HUES48 (cell line): ENCODE data around the gene SLMAP.

ENCODE experiments used
- H3K27ac ChIP-seq: one replicate; pipeline ENCODE4 v1.7.0; 2013; ENCODE audit warnings: low read depth, low read length, inconsistent platforms
- H3K27me3 ChIP-seq: 2 replicates; pipeline ENCODE4 v1.6.1; 2013; ENCODE audit warnings: mild to moderate bottlenecking, low read length; ENCODE audit not compliant: control insufficient read depth, insufficient read depth
- H3K36me3 ChIP-seq: 2 replicates; pipeline ENCODE4 v1.6.1; 2013; ENCODE audit warnings: low read length; ENCODE audit not compliant: control insufficient read depth, insufficient read depth
- H3K4me1 ChIP-seq: 2 replicates; pipeline ENCODE4 v1.6.1; 2013; ENCODE audit warnings: mild to moderate bottlenecking, low read length; ENCODE audit not compliant: control insufficient read depth, insufficient read depth
- H3K4me3 ChIP-seq: 2 replicates; pipeline ENCODE4 v1.5.1; 2013; ENCODE audit warnings: mild to moderate bottlenecking, low read depth, low read length
- H3K9ac ChIP-seq: 2 replicates; pipeline ENCODE4 v1.6.1; 2013; ENCODE audit warnings: mild to moderate bottlenecking, low read depth, low read length, moderate library complexity
- H3K9me3 ChIP-seq: 2 replicates; pipeline ENCODE4 v1.6.1; 2013; ENCODE audit warnings: low read length; ENCODE audit not compliant: control insufficient read depth, insufficient read depth

The SLMAP gene

DNA sequence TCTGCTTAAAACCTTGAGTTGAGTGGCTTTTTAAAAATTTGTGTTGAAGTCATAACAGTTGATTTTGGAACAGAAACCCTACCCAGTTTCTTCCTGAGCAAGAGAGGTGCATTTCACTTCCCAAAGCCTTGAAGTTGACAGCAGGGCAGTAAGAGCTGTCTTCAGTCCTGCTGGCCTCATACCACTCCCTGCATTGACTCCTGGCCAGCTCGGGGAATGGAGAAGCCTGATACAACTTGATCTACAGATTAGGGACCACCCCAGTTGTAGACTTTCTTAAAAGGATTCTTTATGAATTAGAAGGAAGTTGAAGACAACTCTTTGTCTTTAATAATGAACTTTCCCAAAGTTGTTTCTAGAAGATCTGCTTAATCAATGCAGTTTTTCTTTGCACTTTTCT is 161.5 kb downstream of the SLMAP start:
- H3K4me3 ChIP-seq = no peak overlapping the region
- no peaks in the 10 kb centered on the region for H3K27me3 ChIP-seq
- H3K9ac ChIP-seq = no peak overlapping the region
- H3K27ac ChIP-seq = no peak overlapping the region
- peaks cover 68% of the 10 kb centered on the region for H3K36me3 ChIP-seq
- H3K4me1 ChIP-seq = no peaks in the 10 kb centered on the region
- H3K9me3 ChIP-seq = no peaks in the 10 kb centered on the region

DNA sequence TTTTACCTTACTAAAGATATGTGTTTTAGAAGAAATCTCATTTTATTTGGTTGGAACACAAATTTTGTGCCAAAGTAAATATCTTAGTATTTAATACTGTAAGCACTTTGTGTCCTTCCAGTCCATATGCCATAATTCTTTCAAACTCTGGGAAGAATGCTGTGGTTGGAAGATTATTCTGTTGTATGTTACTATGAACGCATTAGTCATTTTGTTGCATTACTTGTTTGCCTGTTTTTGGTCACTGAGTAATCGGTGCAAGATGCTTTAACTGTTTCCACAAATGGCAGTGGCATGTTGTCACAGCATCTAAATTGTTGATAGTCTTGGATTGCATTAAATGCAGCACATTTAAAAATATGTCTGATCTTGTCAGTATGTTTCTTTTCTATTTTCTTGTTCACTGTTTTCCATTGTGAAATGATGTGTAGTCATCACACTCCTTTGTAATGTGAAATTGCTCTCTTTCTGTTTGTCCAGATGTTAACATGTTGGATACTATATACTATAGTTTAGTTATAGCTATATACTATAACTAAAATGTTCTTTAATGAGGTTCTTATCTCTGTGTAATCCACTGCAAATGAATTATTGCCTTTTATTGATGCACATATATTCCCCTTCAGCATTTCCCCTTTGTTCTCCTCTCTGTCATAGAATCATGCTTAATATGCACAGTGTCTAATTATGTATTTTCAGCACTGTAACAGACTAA is 162.2 kb downstream of the SLMAP start:
- Histone ChIP-seq H3K4me1 (no peaks in the 10 kb centered on the region), H3K9me3 (no peaks in the 10 kb centered on the region), H3K36me3 (peaks cover 69% of the 10 kb centered on the region), H3K9ac (no peak overlapping the region), H3K27ac (no peak overlapping the region), H3K4me3 (no peak overlapping the region), H3K27me3 (no peaks in the 10 kb centered on the region)

- H3K27ac ChIP-seq = no peak overlapping the region
- H3K9ac ChIP-seq = no peak overlapping the region
- H3K36me3 ChIP-seq = peaks cover 68% of the 10 kb centered on the region
- no peaks in the 10 kb centered on the region for H3K9me3 ChIP-seq
- H3K4me3 ChIP-seq = no peak overlapping the region
- H3K4me1 ChIP-seq = no peaks in the 10 kb centered on the region
- H3K27me3 ChIP-seq = no peaks in the 10 kb centered on the region
Measured at GRCh38 chr3:57919987-57920386, 163.9 kb downstream of the SLMAP start.

DNA sequence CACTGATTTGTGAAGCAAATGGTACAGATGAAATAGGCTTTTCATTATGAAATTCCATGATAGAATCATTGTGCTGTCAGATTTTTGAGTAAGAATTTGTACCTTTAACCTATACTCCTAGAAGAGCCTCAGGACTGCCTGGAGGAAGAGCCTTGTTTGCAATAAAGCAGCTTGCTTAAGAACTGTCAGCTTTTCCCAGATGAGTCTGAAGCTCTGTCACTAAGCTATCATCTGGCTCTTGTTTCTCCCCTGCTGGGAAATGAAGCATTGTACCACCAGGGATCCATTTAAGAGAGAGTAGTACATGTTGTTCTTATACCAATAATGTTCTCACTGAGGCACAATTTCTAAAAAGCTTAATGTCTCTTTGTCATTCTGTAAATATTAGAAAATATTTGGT is 167.0 kb downstream of the SLMAP start:
- Histone ChIP-seq H3K9me3 (no peaks in the 10 kb centered on the region), H3K9ac (no peak overlapping the region), H3K36me3 (peaks cover 60% of the 10 kb centered on the region), H3K4me3 (no peak overlapping the region), H3K27me3 (no peaks in the 10 kb centered on the region), H3K4me1 (no peaks in the 10 kb centered on the region), H3K27ac (no peak overlapping the region)

DNA sequence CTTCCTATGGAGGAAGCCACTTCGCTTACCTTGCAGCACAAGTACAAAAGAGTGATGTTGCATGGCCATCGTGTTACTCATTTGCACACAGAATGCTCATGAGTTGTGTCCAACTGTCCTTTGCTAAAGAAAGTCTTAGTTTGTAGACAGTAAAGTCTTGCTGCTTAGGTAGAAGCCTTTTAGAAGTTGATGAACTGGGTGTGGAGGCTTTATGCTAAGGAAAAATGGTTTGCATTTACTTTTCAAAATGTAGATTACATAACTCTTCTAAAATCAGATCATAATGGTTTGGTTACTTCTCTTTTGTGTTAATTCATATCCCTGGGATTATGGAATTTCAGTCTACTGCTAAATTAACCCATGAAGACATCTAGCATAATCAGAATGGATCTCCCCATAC is 167.6 kb downstream of the SLMAP start:
- H3K27me3 ChIP-seq = no peaks in the 10 kb centered on the region
- no peaks in the 10 kb centered on the region for H3K9me3 ChIP-seq
- H3K4me1 ChIP-seq = no peaks in the 10 kb centered on the region
- peaks cover 58% of the 10 kb centered on the region for H3K36me3 ChIP-seq
- no peak overlapping the region for H3K4me3 ChIP-seq
- no peak overlapping the region for H3K27ac ChIP-seq
- H3K9ac ChIP-seq = no peak overlapping the region

DNA sequence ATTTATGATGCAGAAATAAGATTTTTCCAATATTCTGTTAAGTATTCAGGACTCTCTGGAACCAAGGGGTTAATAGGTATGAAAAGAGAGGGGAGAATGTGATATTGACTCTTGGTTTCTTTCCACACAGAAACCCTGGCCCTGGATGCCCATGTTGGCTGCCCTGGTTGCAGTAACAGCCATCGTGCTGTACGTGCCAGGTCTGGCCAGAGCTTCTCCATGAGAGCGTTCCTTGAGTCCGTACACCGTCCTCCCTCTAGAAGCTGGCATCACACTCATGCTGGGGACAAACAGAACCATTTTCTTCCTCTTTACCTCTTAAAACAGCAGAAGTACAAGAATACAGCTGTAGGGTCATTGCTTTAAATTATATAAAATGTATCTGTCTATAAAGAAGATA is 171.1 kb downstream of the SLMAP start:
- Histone ChIP-seq H3K4me3 (no peak overlapping the region), H3K4me1 (no peaks in the 10 kb centered on the region), H3K27ac (no peak overlapping the region), H3K27me3 (no peaks in the 10 kb centered on the region), H3K9ac (no peak overlapping the region), H3K9me3 (no peaks in the 10 kb centered on the region), H3K36me3 (peaks cover 48% of the 10 kb centered on the region)

- H3K4me3 ChIP-seq = no peak overlapping the region
Measured at GRCh38 chr3:57927916-57928315, 171.8 kb downstream of the SLMAP start.

DNA sequence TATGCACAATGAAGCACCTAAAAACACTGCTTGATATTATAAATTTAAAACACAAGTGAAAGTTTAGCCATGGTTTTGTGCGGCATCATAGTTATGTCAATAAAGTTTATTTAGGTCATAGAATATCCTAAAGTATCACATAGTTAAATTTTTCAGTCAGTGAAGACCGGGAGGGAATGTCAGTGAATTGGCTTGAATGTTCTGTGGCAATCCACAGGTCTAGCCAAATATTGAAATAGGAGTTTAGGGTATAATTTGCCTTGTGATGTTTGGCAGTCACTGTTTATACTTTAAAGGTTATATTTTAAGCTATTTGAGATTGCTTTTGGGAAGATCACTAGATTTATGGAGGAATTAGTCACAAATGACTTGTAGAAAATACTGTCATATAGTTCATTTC is 172.4 kb downstream of the SLMAP start:
- Histone ChIP-seq H3K9me3 (no peaks in the 10 kb centered on the region), H3K36me3 (peaks cover 38% of the 10 kb centered on the region), H3K9ac (no peak overlapping the region), H3K27me3 (no peaks in the 10 kb centered on the region), H3K4me3 (no peak overlapping the region), H3K27ac (no peak overlapping the region), H3K4me1 (no peaks in the 10 kb centered on the region)

More at GRCh38 chr3:57927916-57928315, 171.8 kb downstream of the SLMAP start:
- no peak overlapping the region for H3K27ac ChIP-seq
- no peaks in the 10 kb centered on the region for H3K4me1 ChIP-seq
- H3K9ac ChIP-seq = no peak overlapping the region
- no peaks in the 10 kb centered on the region for H3K9me3 ChIP-seq
- no peaks in the 10 kb centered on the region for H3K27me3 ChIP-seq
- peaks cover 44% of the 10 kb centered on the region for H3K36me3 ChIP-seq

DNA sequence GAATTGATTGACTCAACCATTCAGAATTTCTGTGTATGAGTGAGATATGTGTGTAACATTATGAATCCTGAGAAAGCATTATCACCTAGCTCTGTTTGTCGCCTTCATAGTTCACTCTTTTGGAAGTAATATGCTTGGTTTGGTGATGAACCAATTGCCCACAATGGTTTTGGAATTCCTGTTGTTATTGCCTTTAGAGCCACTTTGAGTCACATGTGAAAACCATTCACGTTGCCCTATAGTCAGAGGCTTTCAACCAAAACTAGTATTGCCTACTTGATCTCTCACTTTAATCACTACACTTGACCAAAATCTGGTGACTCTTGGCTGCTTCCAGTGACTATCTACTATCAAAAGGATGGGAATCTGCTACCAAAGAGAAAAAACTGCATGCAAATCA is 173.9 kb downstream of the SLMAP start:
- no peak overlapping the region for H3K4me3 ChIP-seq
- H3K4me1 ChIP-seq = no peaks in the 10 kb centered on the region
- peaks cover 31% of the 10 kb centered on the region for H3K36me3 ChIP-seq
- no peaks in the 10 kb centered on the region for H3K9me3 ChIP-seq
- H3K27ac ChIP-seq = no peak overlapping the region
- H3K27me3 ChIP-seq = no peaks in the 10 kb centered on the region
- H3K9ac ChIP-seq = no peak overlapping the region

DNA sequence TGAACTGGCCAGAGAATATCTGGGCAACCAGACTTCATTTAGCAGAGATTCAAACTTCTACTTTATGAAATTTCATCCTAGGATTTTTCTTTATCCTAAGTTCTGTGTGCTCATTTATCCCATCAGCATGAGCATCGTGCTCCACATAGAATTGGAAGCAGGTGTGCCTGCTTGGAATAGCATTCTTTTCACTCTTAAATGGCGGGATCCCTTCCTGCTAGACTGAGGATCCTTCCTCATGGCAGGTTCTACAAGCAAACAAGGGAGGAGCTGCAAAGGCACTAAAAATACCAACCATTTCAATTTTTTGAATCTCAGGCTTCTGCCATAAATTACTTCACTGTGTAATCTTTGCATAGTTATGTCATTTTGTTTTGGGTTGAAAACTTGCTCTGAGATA is 177.5 kb downstream of the SLMAP start:
- Histone ChIP-seq H3K27ac (no peak overlapping the region), H3K27me3 (no peaks in the 10 kb centered on the region), H3K4me1 (no peaks in the 10 kb centered on the region), H3K9me3 (no peaks in the 10 kb centered on the region), H3K4me3 (no peak overlapping the region), H3K36me3 (peaks cover 6% of the 10 kb centered on the region; the same call in 1 of the 2 replicates), H3K9ac (no peak overlapping the region)

DNA sequence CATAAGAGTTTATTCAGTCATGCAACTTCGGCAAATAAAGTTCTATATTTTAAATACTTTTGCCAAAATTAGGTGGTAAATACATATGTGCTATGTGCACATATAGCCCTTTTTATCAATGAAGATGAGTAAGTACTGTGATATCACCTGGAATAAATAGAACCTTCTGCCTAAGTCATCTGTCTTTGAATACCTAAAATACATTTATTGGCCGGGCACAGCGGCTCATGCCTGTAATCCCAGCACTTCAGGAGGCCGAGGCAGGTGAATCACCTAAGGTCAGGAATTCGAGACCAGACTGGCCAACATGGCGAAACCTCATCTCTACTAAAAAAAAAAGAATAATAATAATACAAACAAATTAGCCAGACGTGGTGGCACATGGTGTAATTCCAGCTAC is 178.3 kb downstream of the SLMAP start:
- Histone ChIP-seq H3K9ac (no peak overlapping the region), H3K27me3 (no peaks in the 10 kb centered on the region), H3K4me3 (no peak overlapping the region), H3K4me1 (no peaks in the 10 kb centered on the region), H3K36me3 (peaks cover 6% of the 10 kb centered on the region; the same call in 1 of the 2 replicates), H3K27ac (no peak overlapping the region), H3K9me3 (no peaks in the 10 kb centered on the region)
